Keratinocyte (primary cell): ENCODE data around the gene CPSF2. TPM values are rescaled to one million over a fixed set of nuclear protein-coding genes. Genes with fewer than 3 reads are reported as not detected.
"Not testable (repeated sequence)": the region's sequence is repeated elsewhere in the genome, so short reads cannot be mapped to it uniquely, and the experiment has no call there.

Experiments
- DNase-seq: peaks from one replicate; pipeline ENCODE4 v3.0.0-alpha.2; 2011; ENCODE audit warnings: low read depth, missing footprints, low spot score
- FAIRE-seq: peaks from 2 replicates; lab custom pipeline; 2011; peaks lifted over from hg19 to GRCh38; lab: Jason Lieb, UNC
- H2AFZ ChIP-seq: 2 replicates; pipeline ENCODE4 v1.6.0; 2012; ENCODE audit warnings: low read length, control low read depth, inconsistent platforms; ENCODE audit not compliant: control insufficient read depth
- H3K27ac ChIP-seq: 2 replicates; pipeline ENCODE4 v1.5.1; 2011; ENCODE audit warnings: low read length; ENCODE audit not compliant: control insufficient read depth, insufficient read depth
- H3K27me3 ChIP-seq: 3 replicates; pipeline ENCODE4 v1.6.0; 2011; ENCODE audit warnings: low read length; ENCODE audit not compliant: control insufficient read depth, insufficient read depth; ENCODE audit errors: extremely low read depth
- H3K36me3 ChIP-seq, 2 experiments: 2 replicates in 1 of 2; 3 replicates in 1 of 2; pipeline ENCODE4 v1.5.1; 2011; ENCODE audit warnings: low read length in 2 of 2, mild to moderate bottlenecking in 1 of 2; ENCODE audit not compliant: control insufficient read depth in 2 of 2, insufficient read depth in 2 of 2; ENCODE audit errors: extremely low read depth in 1 of 2
- H3K4me1 ChIP-seq: 3 replicates; pipeline ENCODE4 v1.5.1; 2011; ENCODE audit warnings: low read length; ENCODE audit not compliant: control insufficient read depth, insufficient read depth; ENCODE audit errors: extremely low read depth
- H3K4me2 ChIP-seq: 3 replicates; pipeline ENCODE4 v1.6.0; 2011; ENCODE audit warnings: low read depth, low read length; ENCODE audit not compliant: control insufficient read depth, insufficient read depth; ENCODE audit errors: extremely low read depth
- H3K4me3 ChIP-seq, 3 experiments: fragments of 200-600 bp in 1 of 3; sonication (generic) in 1 of 3; 2 replicates in 2 of 3; 3 replicates in 1 of 3; pipeline ENCODE4 v1.5.1; 2011 to 2016; ENCODE audit warnings: low read length in 3 of 3, mild to moderate bottlenecking in 3 of 3, control low read depth in 2 of 3, inconsistent platforms in 1 of 3, low read depth in 1 of 3, mixed read lengths in 1 of 3, mixed run types in 1 of 3, moderate library complexity in 1 of 3; ENCODE audit not compliant: control insufficient read depth in 2 of 3, insufficient read depth in 2 of 3; ENCODE audit errors: extremely low read depth in 1 of 3
- H3K79me2 ChIP-seq: 2 replicates; pipeline ENCODE4 v1.6.0; 2012; ENCODE audit warnings: low read length; ENCODE audit not compliant: control insufficient read depth, insufficient read depth
- H3K9ac ChIP-seq: 3 replicates; pipeline ENCODE4 v1.6.0; 2011; ENCODE audit warnings: low read length; ENCODE audit not compliant: control insufficient read depth, insufficient read depth; ENCODE audit errors: extremely low read depth
- H3K9me1 ChIP-seq: 3 replicates; pipeline ENCODE4 v1.6.0; 2011; ENCODE audit warnings: low read length; ENCODE audit not compliant: control insufficient read depth, insufficient read depth; ENCODE audit errors: extremely low read depth
- H3K9me3 ChIP-seq: 2 replicates; pipeline ENCODE4 v1.5.1; 2012; ENCODE audit warnings: low read depth, low read length; ENCODE audit not compliant: control insufficient read depth
- H4K20me1 ChIP-seq: 3 replicates; pipeline ENCODE4 v1.6.0; 2011; ENCODE audit warnings: low read length; ENCODE audit not compliant: control insufficient read depth, insufficient read depth; ENCODE audit errors: extremely low read depth
- EZH2 ChIP-seq: IDR thresholded peaks from one replicate; pipeline ENCODE4 v1.6.1; 2012; ENCODE audit warnings: inconsistent platforms, mild to moderate bottlenecking, low read length, moderate library complexity
- dilution Hi-C: fragments of 300-500 bp; cut with MboI; formaldehyde crosslinking; loops from one replicate; pipeline ENCODE4 v1.7.0; 2020; ENCODE audit warnings: low sequenced_read_pairs; ENCODE audit not compliant: extremely low pct_ligation_motif_present
- polyA plus RNA-seq, 5 experiments: library from polyadenylated mRNA; depleted of rRNA in 3 of 5; stranded (reverse) in 3 of 5; stranded (forward) in 1 of 5; unstranded in 1 of 5; fragments of >200 nt; gene quantifications; 1 replicate in 1 of 5; 2 replicates in 3 of 5; 3 replicates in 1 of 5; pipeline versions ENCODE4 v1.2.1 to v1.2.3, GENCODE V29; 2011 to 2012; ENCODE audit warnings: missing spikeins in 2 of 5, low read depth in 1 of 5, low replicate concordance in 1 of 5
- TF ChIP-seq, protein P1 (sequence below), 3 experiments: IDR thresholded peaks in 1 of 3; conservative IDR thresholded peaks in 1 of 3; optimal IDR thresholded peaks in 1 of 3; 2 replicates in 2 of 3; 3 replicates in 1 of 3; pipeline versions ENCODE3 to v1.5.1; 2011; ENCODE audit warnings: low read length in 3 of 3, mild to moderate bottlenecking in 3 of 3, moderate library complexity in 2 of 3, control low read depth in 1 of 3, inconsistent platforms in 1 of 3; ENCODE audit not compliant: insufficient read depth in 2 of 3; ENCODE audit errors: extremely low read depth in 1 of 3

CPSF2 gene
- polyA plus RNA-seq, 1 donor (not counting 4 experiments of a cell fraction or from before 2014, with no cell fraction given) = 67.9 TPM

DNA sequence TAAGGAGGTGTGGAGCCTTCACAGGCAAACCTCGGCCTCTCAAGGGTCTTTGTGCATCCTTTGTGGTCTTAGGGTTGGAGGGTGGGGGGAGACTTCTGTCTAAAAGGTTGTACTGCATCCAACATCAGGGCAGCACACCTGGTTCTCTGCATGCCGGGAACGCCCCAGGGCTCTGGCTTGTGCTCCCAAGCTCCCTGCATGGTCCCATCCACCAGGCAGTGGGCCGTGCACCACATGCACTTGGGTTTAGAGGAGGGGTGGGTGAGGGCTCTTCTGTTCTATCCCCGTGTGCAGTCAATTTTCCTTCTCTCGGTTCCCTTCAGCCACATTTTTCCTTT is 86.1 kb downstream of the CPSF2 start:
- H3K27me3 ChIP-seq = peaks cover 9% of the 10 kb centered on the region
- H3K9me1 ChIP-seq = no peaks in the 10 kb centered on the region
- DNase-seq (no peak), FAIRE-seq (no peak)
- no peaks in the 10 kb centered on the region for H3K4me1 ChIP-seq
- no peaks in the 10 kb centered on the region for H3K9me3 ChIP-seq
- H3K36me3 ChIP-seq = no peaks in the 10 kb centered on the region
- H3K9ac ChIP-seq = no peak overlapping the region
- TF ChIP-seq, protein P1, sequence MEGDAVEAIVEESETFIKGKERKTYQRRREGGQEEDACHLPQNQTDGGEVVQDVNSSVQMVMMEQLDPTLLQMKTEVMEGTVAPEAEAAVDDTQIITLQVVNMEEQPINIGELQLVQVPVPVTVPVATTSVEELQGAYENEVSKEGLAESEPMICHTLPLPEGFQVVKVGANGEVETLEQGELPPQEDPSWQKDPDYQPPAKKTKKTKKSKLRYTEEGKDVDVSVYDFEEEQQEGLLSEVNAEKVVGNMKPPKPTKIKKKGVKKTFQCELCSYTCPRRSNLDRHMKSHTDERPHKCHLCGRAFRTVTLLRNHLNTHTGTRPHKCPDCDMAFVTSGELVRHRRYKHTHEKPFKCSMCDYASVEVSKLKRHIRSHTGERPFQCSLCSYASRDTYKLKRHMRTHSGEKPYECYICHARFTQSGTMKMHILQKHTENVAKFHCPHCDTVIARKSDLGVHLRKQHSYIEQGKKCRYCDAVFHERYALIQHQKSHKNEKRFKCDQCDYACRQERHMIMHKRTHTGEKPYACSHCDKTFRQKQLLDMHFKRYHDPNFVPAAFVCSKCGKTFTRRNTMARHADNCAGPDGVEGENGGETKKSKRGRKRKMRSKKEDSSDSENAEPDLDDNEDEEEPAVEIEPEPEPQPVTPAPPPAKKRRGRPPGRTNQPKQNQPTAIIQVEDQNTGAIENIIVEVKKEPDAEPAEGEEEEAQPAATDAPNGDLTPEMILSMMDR (optimal IDR thresholded peaks at IDR 0.05 in 1 of 3, IDR thresholded peaks at IDR 0.05 in 1 of 3, conservative IDR thresholded peaks at IDR 0.05 in 1 of 3; ENCODE audit: extremely low read depth in 1 of 3, insufficient read depth in 2 of 3, low read length in 3 of 3) = no peak
- no peak for TF ChIP-seq EZH2
- H3K4me2 ChIP-seq = no peak overlapping the region
- H3K4me3 ChIP-seq = no peak overlapping the region
- dilution Hi-C loops = no loop called here
- H3K79me2 ChIP-seq = no peaks in the 10 kb centered on the region
- no peak overlapping the region for H3K27ac ChIP-seq
- H2AFZ ChIP-seq = no peak overlapping the region
- H4K20me1 ChIP-seq = no peaks in the 10 kb centered on the region

GRCh38 chr14:92209141-92209540 is 87.4 kb downstream of the CPSF2 start:
- Histone ChIP-seq H3K79me2 (no peaks in the 10 kb centered on the region), H3K9me3 (no peaks in the 10 kb centered on the region), H3K9ac (no peak overlapping the region), H3K27ac (no peak overlapping the region), H3K4me2 (no peak overlapping the region), H2AFZ (no peak overlapping the region), H3K9me1 (no peaks in the 10 kb centered on the region), H3K27me3 (peaks cover 9% of the 10 kb centered on the region), H3K4me3 (no peak overlapping the region), H3K4me1 (no peaks in the 10 kb centered on the region), H3K36me3 (no peaks in the 10 kb centered on the region), H4K20me1 (no peaks in the 10 kb centered on the region)
- TF ChIP-seq, protein P1 (optimal IDR thresholded peaks at IDR 0.05 in 1 of 3, IDR thresholded peaks at IDR 0.05 in 1 of 3, conservative IDR thresholded peaks at IDR 0.05 in 1 of 3; ENCODE audit: extremely low read depth in 1 of 3, insufficient read depth in 2 of 3, low read length in 3 of 3) = no peak
- TF ChIP-seq EZH2 = no peak
- DNase-seq (no peak), FAIRE-seq (no peak)
- dilution Hi-C loops = no loop called here

- dilution Hi-C loops, H3K4me2 ChIP-seq, H3K9me3 ChIP-seq, H3K27me3 ChIP-seq, H2AFZ ChIP-seq, H3K9me1 ChIP-seq, FAIRE-seq, H4K20me1 ChIP-seq, H3K79me2 ChIP-seq, H3K4me1 ChIP-seq, H3K36me3 ChIP-seq, DNase-seq, H3K9ac ChIP-seq, H3K4me3 ChIP-seq, H3K27ac ChIP-seq: not testable (repeated sequence)
These were observed 91.4 kb downstream of the CPSF2 start for GRCh38 chr14:92213125-92213524.
